HG03066 (cell line): Measurements from ENCODE around the gene PCDHGB5.
"Not testable (repeated sequence)": the region's sequence is repeated elsewhere in the genome, so short reads cannot be mapped to it uniquely, and the experiment has no call there.

ENCODE experiments used
- ATAC-seq: cut with Tn5 transposase; IDR thresholded peaks from one replicate; pipeline ENCODE4 v1.9.1; 2021; ENCODE audit warnings: low read depth; ENCODE audit not compliant: unreplicated experiment

PCDHGB5 gene

DNA sequence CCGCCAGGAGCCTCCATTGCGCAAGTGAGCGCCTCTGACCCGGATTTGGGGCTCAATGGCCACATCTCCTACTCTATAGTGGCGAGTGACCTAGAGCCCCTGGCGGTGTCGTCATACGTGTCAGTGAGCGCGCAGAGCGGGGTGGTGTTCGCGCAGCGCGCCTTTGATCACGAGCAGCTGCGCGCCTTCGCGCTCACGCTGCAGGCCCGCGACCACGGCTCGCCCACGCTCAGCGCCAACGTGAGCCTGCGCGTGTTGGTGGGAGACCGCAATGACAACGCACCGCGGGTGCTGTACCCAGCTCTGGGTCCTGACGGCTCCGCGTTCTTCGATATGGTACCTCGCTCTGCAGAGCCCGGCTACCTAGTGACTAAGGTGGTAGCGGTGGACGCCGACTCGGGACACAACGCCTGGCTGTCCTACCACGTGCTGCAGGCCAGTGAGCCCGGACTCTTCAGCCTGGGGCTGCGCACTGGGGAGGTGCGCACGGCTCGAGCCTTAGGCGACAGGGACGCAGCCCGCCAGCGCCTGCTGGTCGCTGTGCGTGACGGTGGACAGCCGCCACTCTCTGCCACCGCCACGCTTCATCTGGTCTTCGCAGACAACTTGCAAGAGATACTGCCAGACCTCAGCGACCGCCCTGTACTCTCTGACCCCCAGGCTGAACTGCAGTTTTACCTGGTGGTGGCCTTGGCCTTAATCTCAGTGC, 12.0 kb downstream of the PCDHGB5 start:
- no peak for ATAC-seq

DNA sequence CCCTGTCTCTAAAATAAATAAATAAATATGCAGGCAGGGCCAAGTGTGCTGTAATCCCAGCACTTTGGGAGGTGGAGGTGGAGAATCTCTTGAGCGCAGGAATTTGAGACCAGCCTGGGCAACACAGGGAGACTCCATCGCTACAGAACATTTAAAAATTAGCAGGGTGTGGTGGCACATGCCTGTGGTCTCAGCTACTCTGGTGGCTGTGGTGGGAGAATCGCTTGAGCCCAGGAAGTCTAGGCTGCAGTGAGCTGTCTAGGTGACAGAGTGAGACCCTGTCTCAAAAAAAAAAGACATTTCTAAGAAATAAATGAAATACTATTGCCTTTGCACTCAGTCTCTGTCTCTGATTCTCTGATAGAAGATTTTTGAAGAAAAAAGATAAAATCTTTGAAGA, 13.8 kb downstream of the PCDHGB5 start:
- no peak for ATAC-seq

DNA sequence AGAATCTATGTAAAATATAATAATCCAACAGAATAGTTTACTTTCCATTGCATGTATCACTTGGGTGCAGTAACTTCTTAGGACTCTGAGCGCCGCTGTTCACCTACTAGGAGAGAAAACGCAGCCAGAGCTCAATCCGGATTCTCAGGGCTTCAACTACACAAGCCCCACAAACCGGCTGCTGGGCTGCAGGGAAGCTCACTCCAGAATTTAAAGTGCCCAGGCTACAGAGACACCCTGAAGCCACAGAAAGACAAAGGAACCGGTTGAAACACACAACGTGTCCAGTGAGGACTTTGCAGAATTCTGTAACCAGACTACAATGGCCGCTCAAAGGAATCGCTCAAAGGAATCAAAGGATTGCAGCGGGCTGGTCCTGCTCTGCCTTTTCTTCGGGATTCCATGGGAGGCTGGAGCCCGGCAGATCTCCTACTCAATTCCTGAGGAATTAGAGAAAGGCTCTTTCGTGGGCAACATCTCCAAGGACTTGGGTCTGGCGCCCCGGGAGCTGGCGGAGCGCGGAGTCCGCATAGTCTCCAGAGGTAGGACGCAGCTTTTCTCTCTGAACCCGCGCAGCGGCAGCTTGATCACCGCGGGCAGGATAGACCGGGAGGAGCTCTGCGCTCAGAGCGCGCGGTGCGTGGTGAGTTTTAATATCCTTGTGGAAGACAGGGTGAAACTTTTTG, 15.2 kb downstream of the PCDHGB5 start, which contains the start of gene PCDHGA10:
TSS of gene PCDHGA10 (plus strand) at position 134 of the 686 bp plus-strand sequence. CDS start at position 323, 189 bp downstream.
- ATAC-seq, result peak; percentile 82

DNA sequence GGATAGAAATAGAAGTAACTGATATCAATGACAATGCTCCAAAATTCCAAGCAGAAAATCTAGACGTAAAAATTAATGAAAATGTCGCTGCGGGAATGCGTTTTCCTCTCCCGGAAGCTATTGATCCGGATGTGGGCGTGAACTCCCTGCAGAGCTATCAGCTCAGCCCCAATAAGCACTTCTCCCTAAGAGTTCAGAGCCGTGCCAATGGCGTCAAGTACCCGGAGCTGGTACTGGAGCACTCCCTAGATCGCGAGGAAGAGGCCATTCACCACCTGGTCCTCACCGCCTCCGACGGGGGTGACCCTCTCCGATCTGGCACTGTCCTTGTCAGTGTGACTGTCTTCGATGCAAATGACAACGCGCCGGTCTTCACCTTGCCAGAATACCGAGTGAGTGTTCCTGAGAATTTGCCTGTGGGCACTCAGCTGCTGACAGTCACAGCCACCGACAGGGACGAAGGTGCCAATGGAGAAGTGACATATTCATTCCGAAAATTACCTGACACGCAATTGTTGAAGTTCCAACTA, 15.9 kb downstream of the PCDHGB5 start:
- ATAC-seq, result no peak

DNA sequence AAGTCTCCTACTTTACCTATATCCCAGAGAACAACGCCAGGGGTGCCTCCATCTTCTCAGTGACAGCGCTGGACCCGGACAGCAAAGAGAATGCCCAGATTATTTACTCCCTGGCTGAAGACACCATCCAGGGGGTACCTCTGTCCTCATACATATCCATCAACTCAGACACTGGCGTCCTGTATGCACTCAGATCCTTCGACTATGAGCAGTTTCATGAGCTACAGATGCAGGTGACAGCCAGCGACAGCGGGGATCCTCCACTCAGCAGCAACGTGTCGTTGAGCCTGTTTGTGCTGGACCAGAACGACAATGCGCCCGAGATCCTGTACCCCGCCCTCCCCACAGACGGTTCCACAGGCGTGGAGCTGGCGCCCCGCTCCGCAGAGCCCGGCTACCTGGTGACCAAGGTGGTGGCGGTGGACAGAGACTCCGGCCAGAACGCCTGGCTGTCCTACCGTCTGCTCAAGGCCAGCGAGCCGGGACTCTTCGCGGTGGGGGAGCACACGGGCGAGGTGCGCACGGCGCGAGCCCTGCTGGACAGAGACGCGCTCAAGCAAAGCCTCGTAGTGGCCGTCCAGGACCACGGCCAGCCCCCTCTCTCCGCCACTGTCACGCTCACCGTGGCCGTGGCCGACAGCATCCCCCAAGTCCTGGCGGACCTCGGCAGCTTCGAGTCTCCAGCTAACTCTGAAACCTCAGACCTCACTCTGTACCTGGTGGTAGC, 17.0 kb downstream of the PCDHGB5 start:
- ATAC-seq, result not testable (repeated sequence)

DNA sequence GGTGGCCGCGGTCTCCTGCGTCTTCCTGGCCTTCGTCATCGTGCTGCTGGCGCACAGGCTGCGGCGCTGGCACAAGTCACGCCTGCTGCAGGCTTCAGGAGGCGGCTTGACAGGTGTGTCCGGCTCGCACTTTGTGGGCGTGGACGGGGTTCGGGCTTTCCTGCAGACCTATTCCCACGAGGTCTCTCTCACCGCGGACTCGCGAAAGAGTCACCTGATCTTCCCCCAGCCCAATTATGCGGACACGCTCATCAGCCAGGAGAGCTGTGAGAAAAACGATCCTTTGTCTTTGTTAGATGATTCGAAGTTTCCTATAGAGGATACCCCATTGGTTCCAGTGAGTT, 17.5 kb downstream of the PCDHGB5 start:
- ATAC-seq, result not testable (repeated sequence)

DNA sequence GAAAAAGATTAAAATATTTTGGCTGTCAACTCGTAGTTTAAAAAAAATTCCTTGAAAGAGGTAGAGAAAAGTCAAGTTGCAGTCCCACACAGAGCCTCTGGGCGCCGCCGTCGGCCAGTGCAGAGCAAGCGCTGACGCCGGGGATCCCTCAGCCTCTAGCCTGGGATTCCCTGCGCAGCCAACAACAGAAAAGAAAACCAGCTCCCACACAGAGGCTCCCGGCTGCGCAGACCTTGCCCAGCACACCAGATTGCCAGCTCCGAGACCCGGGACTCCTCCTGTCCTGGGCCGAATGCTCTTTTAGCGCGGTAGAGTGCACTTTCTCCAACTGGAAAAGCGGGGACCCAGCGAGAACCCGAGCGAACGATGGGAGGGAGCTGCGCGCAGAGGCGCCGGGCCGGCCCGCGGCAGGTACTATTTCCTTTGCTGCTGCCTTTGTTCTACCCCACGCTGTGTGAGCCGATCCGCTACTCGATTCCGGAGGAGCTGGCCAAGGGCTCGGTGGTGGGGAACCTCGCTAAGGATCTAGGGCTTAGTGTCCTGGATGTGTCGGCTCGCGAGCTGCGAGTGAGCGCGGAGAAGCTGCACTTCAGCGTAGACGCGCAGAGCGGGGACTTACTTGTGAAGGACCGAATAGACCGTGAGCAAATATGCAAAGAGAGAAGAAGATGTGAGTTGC, 19.9 kb downstream of the PCDHGB5 start, which contains the start of gene PCDHGB7:
TSS of gene PCDHGB7 (plus strand) at position 184 of the 679 bp plus-strand sequence. CDS start at position 367, 183 bp downstream.
- peak; percentile 43 for ATAC-seq

DNA sequence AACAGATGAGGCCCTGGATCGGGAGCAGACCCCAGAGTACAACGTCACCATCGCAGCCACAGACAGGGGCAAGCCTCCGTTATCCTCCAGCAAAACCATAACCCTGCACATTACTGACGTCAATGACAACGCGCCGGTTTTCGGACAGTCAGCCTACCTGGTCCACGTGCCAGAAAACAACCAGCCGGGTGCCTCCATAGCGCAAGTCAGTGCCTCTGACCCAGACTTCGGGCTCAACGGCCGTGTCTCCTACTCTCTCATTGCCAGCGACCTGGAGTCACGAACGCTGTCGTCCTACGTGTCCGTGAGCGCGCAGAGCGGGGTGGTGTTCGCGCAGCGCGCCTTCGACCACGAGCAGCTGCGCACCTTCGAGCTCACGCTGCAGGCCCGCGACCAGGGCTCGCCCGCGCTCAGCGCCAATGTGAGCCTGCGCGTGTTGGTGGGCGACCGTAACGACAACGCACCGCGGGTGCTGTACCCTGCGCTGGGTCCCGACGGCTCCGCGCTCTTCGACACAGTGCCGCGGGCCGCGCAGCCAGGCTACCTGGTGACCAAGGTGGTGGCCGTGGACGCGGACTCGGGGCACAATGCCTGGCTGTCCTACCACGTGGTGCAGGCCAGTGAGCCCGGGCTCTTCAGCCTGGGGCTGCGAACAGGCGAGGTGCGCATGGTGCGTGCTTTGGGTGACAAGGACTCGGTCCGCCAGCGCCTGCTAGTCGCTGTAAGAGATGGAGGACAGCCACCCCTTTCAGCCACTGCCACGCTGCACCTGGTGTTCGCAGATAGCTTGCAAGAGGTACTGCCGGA, 21.5 kb downstream of the PCDHGB5 start:
- ATAC-seq, result no peak

DNA sequence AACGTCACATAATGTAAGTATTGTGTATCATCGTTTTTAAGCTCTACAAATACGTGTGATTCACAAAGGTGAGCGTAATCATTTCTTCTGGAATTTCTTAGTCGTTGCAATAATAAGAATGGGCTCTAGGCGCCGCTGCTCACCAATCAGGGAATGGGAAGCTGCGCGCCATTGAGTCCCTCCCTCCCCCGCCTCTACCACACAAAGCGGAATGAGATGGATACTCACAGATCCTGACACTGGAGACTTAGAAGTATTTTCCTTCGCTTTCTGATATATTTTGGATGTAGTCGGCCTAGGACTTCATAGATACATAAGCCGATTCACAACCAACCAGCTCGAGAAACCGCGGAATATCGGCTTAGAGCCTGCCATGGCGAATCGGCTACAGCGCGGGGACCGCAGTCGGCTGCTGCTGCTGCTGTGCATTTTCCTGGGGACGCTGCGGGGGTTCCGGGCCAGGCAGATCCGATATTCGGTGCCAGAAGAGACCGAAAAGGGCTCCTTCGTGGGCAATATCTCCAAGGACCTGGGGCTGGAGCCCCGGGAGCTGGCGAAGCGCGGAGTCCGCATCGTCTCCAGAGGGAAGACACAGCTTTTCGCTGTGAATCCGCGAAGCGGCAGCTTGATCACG, 23.2 kb downstream of the PCDHGB5 start, which contains the start of gene PCDHGA11:
TSS of gene PCDHGA11 (plus strand) at position 197 of the 634 bp plus-strand sequence. CDS start at position 374, 177 bp downstream.
- no peak for ATAC-seq

DNA sequence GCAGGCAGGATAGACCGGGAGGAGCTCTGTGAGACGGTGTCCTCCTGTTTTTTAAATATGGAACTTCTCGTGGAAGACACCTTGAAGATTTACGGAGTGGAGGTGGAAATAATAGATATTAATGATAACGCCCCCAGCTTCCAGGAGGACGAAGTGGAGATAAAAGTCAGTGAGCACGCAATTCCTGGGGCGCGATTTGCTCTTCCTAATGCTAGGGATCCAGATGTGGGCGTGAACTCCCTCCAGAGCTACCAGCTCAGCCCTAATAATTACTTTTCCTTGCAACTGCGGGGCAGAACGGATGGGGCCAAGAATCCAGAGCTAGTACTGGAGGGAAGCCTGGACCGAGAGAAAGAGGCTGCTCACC, 23.7 kb downstream of the PCDHGB5 start:
- no peak for ATAC-seq

DNA sequence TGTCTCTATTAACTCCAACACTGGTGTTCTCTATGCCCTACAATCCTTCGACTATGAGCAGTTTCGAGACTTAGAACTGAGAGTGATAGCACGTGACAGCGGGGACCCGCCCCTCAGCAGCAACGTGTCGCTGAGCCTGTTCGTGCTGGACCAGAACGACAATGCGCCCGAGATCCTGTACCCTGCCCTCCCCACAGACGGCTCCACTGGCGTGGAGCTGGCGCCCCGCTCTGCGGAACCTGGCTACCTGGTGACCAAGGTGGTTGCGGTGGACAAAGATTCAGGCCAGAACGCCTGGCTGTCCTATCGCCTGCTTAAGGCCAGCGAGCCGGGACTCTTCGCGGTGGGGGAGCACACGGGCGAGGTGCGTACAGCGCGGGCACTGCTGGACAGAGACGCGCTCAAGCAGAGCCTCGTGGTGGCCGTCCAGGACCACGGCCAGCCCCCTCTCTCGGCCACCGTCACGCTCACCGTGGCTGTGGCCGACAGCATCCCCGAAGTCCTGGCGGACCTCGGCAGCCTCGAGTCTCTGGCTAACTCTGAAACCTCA, 25.1 kb downstream of the PCDHGB5 start:
- ATAC-seq, result no peak

DNA sequence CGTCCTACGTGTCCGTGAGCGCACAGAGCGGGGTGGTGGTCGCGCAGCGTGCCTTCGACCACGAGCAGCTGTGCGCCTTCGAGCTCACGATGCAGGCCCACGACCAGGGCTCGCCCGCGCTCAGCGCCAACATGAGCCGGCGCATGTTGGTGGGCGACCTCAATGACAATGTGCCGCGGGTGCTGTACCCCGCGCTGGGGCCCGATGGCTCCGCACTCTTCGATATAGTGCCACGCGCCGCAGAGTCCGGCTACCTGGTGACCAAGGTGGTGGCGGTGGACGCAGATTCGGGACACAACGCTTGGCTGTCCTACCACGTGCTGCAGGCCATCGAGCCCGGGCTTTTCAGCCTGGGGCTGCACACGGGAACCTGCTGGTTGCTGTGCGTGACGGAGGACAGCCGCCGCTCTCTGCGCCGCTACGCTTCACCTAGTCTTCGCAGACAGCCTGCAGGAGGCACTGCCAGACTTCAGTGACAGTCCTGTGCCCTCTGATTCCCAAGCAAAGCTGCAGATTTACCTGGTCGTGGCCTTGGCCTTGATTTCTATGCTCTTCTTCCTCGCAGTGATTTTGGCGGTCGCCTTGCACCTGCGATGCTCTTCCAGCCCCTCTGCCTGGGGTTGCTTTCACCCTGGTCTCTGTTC, 30.2 kb downstream of the PCDHGB5 start:
- no peak for ATAC-seq

DNA sequence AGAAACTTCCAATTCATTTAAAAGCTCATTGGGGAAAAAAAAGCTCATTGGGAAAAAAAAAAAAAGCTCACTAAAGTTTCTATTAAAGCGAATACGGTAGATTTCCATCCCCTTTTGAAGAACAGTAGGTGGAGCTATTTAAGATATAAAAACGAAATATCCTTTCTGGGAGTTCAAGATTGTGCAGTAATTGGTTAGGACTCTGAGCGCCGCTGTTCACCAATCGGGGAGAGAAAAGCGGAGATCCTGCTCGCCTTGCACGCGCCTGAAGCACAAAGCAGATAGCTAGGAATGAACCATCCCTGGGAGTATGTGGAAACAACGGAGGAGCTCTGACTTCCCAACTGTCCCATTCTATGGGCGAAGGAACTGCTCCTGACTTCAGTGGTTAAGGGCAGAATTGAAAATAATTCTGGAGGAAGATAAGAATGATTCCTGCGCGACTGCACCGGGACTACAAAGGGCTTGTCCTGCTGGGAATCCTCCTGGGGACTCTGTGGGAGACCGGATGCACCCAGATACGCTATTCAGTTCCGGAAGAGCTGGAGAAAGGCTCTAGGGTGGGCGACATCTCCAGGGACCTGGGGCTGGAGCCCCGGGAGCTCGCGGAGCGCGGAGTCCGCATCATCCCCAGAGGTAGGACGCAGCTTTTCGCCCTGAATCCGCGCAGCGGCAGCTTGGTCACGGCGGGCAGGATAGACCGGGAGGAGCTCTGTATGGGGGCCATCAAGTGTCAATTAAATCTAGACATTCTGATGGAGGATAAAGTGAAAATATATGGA, 32.8 kb downstream of the PCDHGB5 start, which contains the start of gene PCDHGA12:
TSS of gene PCDHGA12 (plus strand) at position 176 of the 782 bp plus-strand sequence. CDS start at position 429, 253 bp downstream.
- peak; percentile 82 for ATAC-seq

DNA sequence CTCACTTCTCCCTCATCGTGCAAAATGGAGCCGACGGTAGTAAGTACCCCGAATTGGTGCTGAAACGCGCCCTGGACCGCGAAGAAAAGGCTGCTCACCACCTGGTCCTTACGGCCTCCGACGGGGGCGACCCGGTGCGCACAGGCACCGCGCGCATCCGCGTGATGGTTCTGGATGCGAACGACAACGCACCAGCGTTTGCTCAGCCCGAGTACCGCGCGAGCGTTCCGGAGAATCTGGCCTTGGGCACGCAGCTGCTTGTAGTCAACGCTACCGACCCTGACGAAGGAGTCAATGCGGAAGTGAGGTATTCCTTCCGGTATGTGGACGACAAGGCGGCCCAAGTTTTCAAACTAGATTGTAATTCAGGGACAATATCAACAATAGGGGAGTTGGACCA, 33.5 kb downstream of the PCDHGB5 start:
- ATAC-seq, result no peak

DNA sequence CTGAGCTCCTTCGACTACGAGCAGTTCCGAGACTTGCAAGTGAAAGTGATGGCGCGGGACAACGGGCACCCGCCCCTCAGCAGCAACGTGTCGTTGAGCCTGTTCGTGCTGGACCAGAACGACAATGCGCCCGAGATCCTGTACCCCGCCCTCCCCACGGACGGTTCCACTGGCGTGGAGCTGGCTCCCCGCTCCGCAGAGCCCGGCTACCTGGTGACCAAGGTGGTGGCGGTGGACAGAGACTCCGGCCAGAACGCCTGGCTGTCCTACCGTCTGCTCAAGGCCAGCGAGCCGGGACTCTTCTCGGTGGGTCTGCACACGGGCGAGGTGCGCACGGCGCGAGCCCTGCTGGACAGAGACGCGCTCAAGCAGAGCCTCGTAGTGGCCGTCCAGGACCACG, 34.6 kb downstream of the PCDHGB5 start:
- ATAC-seq, result not testable (repeated sequence)

DNA sequence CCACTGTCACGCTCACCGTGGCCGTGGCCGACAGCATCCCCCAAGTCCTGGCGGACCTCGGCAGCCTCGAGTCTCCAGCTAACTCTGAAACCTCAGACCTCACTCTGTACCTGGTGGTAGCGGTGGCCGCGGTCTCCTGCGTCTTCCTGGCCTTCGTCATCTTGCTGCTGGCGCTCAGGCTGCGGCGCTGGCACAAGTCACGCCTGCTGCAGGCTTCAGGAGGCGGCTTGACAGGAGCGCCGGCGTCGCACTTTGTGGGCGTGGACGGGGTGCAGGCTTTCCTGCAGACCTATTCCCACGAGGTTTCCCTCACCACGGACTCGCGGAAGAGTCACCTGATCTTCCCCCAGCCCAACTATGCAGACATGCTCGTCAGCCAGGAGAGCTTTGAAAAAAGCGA, 35.0 kb downstream of the PCDHGB5 start:
- ATAC-seq, result not testable (repeated sequence)

DNA sequence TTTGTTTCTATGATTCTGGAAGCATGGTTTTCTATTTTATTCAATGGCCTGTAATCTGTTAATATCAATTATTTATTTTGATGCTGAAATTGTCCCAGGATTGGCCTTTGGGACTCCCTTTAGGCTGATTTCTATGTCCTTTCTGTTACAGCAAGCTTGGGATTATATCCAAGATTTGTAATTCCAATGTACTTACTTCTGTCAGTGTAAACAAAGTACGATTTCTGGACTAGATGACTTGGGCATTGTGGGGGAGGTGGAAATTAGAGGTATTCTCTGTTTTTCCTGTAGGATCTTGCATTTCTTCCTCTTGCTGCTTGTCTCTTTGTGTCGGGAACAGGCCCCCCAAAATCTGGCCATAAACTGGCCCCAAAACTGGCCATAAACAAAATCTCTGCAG, 36.3 kb downstream of the PCDHGB5 start:
- ATAC-seq, result no peak
